RPMI8226 (cell line): ENCODE results near the gene ADH7.
A peak's percentile ranks its signal among the peaks of the same experiment; 100 is the strongest.
"Not testable (repeated sequence)": the region's sequence is repeated elsewhere in the genome, so short reads cannot be mapped to it uniquely, and the experiment has no call there.

ENCODE experiments used
- DNase-seq: peaks from one replicate; pipeline ENCODE4 v3.0.0-alpha.2; 2015

ADH7 gene

DNA sequence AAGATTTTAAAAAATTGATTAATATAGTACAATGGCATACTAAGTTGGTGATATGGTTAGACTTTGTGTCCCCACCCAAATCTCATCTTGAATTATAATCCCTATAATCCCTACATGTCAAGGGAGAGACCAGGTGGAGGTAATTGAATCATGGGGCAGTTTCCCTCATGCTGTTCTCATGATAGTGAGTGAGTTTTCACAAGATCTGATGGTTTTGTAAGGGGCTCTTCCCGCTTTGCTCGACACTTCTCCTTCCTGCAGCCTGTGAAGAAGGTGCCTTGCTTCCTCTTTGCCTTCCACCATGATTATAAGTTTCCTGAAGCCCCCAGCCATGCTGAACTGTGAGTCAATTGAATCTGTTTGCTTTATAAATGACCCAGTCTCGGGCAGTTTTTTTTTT is 20.2 kb downstream of the ADH7 start:
- not testable (repeated sequence) for DNase-seq

DNA sequence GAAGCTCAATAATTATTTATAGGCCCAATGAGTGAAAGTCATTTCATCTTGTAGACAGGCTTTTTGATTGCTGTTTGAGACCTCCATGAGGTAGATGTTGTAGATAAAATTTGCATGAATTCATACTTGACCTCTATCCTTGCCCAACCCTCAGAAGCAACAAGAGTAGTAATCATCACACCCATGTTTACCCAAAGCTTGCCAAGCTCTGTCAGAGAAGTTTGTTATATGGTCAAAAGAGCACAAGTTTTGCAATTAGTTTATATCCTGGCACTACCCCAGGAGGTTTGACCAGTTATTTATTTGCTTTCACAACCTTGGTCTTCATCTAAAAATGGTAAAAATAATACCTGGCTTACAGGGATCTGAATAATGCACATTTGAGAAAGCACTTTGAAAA is 20.7 kb downstream of the ADH7 start:
- no peak for DNase-seq

DNA sequence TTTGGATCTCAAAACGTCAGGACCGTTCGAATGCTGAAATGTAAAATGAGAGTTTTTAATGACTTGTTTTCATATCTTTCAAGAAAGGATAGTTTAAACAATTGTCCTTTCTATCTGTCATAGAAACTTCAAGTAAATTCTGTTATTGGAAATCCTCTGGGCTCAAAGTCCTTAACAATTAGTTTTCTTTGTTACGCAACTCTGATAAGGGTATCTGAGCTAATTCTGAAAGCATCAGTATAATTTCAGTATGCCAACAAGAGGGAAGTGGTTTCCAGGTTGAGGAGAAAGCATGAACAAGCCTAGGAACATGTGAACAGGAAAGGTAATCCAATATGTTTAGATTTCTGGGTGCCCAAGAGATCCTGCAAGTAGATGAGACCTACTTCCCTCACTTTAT is 22.0 kb downstream of the ADH7 start:
- DNase-seq: no peak

DNA sequence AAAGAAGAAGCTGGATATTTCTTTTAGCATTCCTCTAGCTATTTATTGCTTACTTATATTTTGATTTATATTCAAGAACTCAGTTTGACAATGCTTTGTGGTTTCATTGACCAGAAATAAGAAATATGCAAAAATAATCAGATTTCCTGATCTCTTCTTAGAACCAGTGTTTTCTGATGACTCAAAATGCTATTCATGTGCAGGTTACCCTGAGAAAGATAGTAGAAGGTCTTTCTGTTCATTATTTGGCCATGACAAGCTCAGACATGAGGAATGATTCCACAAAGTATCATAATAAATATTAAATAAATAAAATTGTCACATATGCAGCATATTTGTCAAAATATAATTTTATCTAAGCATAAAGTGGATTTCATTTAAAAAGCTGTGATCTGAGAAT is 24.1 kb downstream of the ADH7 start:
- no peak for DNase-seq

DNA sequence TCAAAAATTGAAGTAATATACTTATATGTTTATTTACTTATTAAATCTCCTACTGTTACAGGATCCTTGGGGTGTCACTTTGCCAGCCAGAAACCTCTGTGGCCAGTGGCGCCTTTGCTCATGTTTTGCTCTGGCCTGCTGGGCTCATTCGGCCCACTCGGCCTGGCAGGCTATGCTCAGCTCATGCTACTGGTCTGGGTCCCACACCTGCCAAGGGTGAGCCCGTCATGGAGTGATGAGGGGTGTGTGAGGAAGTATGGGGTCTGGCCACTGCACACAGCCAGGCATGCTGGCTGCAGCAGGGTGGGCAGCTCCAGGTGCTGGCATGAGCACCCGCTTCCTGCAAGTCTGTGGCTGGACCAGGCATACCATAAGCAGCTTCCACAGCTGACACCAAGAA is 25.1 kb downstream of the ADH7 start:
- DNase-seq: no peak

DNA sequence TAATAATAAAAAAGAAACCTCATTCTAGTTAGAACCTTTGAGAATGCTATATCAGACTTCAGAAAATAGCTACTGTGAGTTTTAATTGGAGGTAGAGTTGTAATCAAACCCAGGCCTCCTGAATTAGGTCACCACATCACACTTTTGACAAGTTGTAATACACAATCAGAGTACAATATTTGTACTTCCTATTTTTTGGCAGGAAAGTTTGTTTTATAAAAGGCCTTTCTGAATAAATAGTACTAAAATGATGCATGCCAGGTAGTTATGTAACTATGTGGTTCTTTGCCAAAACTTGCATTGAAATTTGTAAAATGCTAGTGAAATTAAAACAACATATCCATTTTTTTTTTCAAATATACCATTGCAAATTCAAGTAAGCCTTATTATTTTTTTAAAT is 26.8 kb downstream of the ADH7 start:
- DNase-seq: no peak

DNA sequence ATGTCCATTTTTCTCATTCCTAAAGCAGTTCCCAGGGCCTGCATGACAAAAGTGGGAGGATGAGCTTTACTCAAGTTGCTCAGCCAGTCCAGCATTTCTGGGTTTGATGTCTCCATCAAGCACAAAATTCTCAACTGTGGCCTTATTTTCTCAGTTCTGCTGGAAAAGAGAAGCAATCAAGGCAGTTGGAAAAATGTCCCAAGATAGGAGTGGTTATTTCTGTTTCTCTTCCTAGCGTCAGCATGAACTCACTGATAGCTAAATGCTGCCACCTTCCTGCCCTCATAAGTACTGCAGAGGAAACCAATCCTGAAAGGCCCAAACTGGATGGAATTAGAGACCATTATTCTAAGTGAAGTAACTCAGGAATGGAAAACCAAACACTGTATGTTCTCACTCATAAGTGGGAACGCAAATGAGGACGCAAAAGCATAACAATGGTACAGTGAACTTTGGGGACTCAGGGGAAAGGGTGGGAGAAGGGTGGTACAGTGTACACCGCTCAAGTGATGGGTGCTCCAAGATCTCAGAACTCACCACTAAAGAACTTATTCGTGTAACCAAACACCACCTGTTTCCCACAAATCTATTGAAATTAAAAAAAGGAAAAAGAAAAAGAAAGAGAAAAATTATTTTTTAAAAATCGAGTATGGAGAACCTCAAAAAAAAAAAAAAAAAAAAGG is 29.6 kb downstream of the ADH7 start:
- peak; percentile 44 for DNase-seq

DNA sequence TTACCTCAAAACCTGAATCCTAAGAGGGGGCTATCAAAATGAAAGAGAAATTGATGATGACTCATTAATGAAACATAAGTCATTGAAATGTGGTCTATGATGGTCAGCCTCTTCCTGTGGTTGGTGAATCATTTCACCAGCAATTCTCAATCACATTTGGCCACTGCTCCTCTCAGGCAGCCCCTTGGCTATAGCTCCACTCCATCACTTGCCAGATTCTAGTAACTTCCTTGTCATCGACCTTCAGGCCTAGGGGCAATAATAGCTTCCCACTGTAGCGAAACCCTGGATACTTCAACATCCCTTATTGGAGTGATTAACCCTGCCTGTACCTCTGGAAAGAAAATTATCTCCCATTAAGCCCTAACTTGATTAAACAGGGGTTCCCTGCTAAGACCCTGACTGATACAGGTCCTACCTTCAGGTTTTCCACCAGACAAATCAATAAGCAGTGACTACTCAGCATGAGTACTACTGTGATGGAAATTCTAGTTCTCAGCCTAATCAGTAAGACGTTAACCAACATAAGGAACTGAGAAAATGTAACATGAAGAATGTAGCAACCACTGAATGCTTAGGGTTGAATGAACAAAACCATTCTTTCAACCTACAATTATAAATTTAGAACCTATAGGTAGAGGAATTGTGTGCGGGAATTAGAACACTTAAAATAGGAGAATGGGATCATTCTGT is 30.4 kb downstream of the ADH7 start:
- DNase-seq: no peak

DNA sequence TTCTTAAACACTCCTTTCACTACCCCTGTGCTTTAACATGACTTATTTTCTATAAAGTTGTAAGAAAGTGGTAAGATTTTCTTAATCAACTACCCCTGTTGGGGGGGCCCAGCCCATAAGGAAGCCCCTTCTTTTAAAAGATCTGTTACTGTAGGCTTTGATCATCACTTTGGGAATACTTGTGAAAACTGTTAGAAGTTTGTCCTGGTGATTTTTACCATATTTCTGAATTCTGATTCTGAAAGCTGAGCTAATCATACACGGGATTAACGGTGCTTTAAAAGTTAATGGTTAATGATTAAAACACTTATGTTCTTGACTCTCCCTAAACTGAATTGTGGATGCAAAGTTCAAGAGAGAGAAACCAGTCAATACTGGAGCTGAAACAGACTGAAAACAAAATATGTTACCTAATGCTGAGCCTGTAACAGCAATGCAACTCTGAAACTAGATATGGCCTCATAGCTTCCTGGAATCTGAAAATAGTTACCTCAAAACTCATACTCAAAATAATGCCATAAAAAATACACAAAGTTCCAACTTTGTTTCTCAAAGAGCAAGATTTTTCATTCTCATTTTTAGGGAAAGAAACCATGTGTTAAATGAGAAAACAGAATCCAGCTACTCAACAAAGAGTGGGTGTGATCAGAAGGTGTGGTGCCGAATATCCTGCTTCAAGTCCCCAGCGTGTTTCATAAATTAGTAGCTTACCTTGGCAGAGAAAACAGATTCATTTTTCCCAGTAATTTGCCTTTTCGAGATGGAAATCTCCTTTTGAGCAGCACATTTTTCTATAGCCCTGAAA is 31.6 kb downstream of the ADH7 start:
- no peak for DNase-seq

DNA sequence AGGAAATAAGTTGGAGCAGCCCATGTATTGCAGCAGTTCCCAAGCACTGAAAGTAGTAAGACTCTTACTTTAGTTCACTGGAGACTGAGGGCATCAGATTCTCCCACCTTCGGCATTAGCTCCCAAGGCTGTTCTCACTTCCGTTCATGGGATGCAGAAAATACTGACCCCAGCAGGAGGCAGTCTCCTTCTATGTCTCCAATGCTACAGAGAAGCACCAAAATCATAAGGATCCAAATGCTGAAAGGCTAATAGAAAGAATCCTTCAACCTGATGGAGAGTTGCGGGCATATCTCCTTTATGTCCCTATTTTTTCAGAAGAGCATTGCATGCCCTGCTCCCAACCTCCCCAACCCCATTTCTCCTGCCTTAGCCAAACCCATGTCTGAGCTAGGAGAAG is 32.4 kb downstream of the ADH7 start:
- DNase-seq: no peak

DNA sequence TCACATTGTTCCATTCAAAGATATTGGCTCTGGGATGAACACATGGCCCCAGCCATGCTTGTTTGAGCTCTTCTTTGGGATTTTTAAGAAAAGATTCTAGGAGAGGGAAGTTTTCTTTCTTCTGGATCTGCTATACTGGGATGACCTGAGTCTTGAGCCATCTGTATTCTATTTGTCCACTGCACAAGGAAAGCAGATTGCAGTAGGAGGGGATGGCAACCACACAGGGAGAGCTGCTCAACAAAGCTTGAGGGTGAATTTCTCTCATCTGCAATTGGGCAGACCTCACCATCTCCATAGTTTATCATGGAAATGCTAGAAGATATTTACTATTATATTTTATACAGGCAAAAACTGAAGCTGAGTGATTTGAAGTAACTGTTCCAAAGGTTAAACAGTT is 34.3 kb downstream of the ADH7 start:
- DNase-seq: no peak

DNA sequence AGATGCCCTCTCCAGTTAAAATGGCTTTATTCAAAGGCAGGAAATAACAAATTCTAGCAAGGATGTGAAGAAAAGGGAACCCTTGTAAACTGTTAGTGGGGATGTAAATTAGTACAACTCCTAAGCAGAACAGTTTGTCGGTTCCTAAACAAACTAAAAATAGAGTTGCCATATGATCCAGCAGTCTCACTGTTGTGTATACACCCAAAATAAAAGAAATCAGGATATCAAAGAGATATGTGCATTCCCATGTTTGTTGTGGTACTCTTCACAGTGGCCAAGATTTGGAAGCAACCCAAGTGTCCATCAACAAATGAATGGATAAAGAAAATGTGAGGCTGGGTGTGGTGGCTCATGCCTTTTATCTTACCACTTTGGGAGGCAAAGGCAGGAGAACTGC is 36.1 kb downstream of the ADH7 start:
- no peak for DNase-seq

DNA sequence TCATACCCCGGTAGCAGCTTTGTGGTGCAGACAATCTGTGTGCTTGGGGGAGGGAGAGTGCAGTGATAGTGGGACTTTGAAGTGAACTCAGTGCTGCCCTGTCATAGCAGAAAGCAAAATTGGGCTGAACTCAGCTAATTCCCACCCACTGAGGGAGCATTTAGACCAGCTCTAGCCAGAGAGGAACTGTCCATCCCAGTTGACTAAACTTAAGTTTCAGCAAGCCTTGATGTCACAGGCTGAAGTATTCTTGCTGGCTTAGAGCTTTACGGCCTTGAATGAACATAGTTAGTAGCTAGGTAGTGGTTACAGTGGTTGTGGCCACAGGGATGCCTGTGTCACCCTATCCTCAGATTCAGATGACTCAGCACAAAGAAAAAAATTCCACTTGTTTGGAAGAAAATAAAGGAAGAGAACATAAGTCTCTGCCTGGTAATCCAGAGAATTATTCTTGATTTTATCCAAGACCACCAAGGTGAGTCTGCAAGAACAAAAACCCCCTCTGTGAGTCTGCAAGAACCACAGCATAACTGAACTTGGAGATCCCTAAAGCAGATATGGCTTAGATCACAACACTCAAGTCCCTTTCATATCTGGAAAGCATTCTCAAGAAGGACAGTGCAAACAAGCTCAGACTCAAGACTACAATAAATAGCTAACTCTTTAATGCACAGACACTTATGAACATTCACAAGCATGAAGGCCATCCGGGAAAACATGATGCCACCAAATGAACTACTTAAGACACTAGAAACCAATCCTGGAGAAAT is 39.4 kb downstream of the ADH7 start:
- DNase-seq: no peak

DNA sequence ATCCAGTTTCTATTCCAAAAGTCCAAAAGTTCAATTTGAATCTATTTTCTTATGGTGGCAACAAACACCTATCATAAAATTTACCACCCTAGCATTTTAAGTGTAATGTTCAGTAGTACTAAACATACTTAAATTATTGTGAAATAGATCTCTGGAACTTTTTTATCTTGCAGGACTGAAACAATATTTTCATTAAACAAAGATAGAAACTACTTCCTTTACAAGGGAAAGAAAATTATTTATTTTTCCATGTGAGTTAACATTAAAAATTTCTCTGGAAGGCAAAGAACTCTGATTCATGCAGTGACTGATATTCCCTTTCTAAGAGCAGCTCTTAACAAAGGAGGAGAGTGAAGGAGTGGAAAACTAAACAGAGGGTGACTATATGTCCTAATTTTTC is 40.2 kb downstream of the ADH7 start:
- no peak for DNase-seq

DNA sequence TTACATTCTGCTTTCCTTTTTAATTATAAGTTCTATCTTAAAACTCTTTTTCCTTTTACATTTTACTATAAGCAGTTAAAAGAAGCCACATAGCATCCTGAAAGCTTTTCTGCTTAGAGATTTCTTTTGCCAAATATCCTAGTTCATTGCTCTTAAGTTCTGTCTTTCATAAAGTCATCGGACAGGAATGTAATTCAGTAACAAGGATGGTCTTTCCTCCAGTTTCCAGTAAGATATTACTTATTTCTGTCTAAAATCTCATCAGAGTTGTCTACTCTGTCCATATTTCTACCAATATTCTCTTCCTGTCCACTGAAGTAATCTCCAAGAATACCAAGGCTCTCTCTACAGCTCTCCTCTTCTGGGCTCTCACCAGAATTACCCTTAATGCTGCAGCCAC is 45.1 kb downstream of the ADH7 start:
- no peak for DNase-seq

DNA sequence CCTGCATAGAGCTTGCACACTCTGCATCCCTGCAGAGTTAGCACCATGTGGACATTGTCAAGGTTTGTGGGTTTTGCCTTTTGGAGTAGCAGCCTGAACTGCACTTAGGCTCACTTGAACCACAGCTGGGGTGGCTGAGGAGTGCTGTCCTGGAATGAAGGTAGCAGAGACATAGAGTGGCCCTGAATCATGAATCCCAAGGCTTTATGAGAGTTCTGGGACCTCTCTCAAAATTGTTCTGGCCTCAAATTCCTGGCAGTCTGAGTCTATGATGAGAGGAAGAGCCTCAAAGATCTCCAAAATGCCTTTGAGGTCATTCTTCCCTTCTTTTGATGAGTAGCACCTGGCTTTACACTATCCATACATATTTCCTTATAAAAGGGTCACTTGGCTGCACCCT is 45.5 kb downstream of the ADH7 start:
- DNase-seq: no peak

DNA sequence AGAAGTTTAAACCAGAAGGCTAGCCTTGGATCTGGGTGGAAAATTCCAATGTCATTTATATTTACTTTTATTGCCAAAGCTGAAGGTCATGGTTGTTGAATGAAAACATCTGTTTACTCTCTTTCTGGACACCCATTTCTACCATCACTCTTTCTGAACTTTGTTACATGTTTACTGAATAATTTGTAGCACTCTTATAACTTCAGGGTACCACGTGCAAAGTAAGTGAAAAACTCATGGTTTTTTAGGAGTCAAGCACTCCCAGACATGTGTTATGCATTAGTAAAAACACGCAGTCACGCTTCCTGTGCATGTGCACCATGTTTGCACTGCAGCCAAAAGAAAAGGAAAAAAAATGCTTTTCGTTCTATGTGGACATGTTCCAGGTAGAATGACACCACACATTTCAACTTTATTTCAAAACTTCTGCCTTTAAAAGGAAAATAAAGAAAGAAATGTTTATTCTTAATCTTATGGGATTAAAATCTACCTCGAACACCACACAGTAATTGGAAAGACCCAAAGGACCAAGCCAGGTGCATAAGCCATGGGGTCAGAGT is 51.2 kb downstream of the ADH7 start:
- no peak for DNase-seq

DNA sequence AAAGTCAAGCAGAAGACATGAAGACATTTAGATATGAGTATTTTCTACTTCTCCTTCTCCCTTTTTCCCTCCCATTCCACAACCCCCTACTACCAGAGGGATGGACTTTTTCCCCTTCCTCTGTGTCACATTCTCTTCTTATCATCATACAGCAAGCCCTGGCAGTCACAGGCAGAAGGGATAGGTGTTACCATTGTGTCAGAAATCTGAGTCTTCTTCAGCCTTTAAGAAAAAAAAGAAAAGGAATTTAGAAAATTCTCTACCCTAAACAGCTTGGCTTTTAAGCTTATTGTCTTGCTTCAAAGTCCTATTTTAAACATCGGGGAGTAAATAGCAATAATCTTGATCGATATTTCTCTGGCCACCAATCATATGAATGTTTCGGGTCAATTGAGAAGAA is 51.7 kb downstream of the ADH7 start:
- DNase-seq: no peak

DNA sequence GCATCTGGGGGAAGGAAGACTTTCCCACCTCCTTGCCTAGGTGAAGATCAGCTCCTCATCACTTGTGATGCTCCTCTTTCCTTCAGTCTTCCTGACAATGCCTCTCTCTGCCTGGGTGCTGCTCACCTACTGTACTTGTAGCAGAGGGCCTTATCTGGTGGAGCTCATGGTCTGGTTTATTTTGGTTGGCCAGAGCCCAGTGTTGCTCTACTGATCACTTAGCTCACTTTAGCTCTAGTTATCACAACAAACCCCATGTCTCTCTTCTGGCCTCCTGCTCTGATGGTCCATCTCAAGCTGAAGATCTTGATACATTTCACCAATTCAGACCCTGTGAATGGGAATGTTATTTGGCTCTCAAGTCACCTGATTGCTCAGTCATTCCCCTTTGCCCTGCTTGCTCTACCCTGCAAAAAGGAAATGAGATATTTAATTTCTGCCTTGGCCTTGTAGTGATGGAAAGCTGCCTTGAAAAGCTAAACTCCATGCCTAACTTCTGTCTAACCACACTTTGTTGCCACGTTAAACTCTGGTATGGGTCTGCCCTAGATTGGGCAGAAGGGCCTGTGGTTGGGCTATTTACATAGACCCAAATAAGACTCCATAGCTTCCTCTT is 52.3 kb downstream of the ADH7 start:
- DNase-seq: no peak

DNA sequence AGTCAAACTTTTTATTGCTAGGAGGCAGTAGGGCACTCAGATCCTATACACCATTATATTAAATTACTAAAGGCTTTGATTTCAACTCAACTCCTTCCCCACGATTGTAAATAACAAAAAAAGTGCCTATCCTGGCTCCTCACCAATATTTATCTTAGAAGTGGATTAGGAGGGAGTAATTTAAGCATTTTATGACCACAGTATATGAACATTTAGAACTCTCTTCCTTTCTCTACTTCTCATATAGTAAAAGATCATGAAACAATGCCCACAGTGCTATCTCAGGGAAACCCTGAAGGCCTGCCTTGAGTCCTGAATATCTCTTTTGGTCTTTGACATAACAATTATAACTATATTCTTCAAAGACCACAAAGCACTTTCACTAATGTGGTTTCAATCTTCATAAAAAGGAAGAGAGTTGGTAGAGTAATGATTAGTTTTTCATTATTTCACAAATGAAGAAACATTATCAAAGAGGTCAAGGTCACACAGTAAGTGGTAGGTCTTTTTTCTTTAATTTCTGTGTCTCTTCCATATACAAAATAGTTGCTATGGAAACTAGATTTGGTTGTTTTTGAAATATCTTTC is 53.5 kb downstream of the ADH7 start:
- no peak for DNase-seq

DNA sequence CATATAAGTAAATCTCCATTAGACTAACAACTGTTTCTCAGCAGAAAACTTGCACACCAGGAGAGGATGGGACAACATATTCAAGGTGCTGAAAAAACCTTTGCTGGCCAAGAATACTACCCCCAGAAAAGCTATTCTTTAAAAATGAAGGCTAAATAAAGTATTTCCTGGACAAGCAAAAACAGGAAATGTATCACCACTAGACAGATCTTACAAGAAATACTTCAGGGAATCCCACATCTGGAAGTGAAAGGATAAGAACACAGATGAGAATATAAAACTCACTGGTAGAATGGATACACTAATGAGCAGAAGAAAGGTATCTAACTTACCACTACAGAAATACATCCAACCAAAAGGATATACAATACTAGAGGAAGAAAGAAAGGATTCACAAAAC is 55.6 kb downstream of the ADH7 start:
- DNase-seq: no peak

DNA sequence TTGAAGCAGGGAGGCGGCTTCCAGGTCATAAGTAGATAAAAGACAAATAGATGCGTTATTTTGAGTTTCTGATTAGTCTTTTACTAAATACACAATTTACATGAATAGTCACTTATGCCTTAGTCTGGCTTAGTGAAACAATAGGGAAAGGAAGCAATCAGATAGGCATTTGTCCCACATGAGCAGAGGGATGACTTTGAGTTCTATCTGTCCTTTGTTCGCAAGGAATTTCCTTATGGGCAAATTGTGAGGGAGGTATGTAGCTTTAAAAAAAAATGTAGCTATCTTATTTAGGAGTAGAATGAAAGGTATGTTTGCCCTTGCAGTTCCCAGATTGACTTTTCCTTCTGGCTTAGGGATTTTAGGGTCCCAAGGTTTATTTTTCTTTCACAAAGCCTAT is 56.3 kb downstream of the ADH7 start:
- DNase-seq: no peak
